Progenitor cell of endocrine pancreas (in vitro differentiated cells): ENCODE data around the gene TRIM33. TPM values are rescaled to one million over a fixed set of nuclear protein-coding genes. Genes with fewer than 3 reads are reported as not detected.

Experiments used
- DNase-seq: peaks from one replicate; pipeline ENCODE4 v3.0.0; 2021; ENCODE audit warnings: low spot score; ENCODE audit not compliant: unreplicated experiment
- H3K27ac Mint-ChIP-seq: 2 replicates; pipeline ENCODE4 v1.8.0; 2021; ENCODE audit warnings: mild to moderate bottlenecking, moderate library complexity, mixed read lengths
- H3K27me3 Mint-ChIP-seq: 2 replicates; pipeline ENCODE4 v1.8.0; 2021; ENCODE audit warnings: mixed read lengths
- H3K36me3 Mint-ChIP-seq: 2 replicates; pipeline ENCODE4 v1.8.0; 2022; ENCODE audit warnings: mixed read lengths; ENCODE audit not compliant: insufficient read depth
- H3K4me1 Mint-ChIP-seq: 2 replicates; pipeline ENCODE4 v1.8.0; 2021; ENCODE audit warnings: low read depth, mixed read lengths
- H3K4me3 Mint-ChIP-seq: 2 replicates; pipeline ENCODE4 v1.8.0; 2021; ENCODE audit warnings: low read depth, mild to moderate bottlenecking, moderate library complexity, mixed read lengths
- H3K9me3 Mint-ChIP-seq: 2 replicates; pipeline ENCODE4 v1.8.0; 2021; ENCODE audit warnings: low read depth, mixed read lengths
- total RNA-seq: library from RNA; stranded (reverse); gene quantifications from 2 replicates; pipeline ENCODE4 v1.2.1, GENCODE V29; 2021
- TF ChIP-seq, protein P1 (sequence below): fragments of 200-600 bp; sonication (generic); IDR thresholded peaks from one replicate; pipeline ENCODE4 v1.5.0; 2021; ENCODE audit warnings: antibody characterized with exemption, mild to moderate bottlenecking; ENCODE audit not compliant: unreplicated experiment

Gene TRIM33
- total RNA-seq, 1 donor from 2014 or later = 66.5 TPM

- H3K27me3 Mint-ChIP-seq = no peaks in the 10 kb centered on the region
- peaks cover 30% of the 10 kb centered on the region for H3K9me3 Mint-ChIP-seq
- H3K36me3 Mint-ChIP-seq = peaks cover 25% of the 10 kb centered on the region
- no peak overlapping the region for H3K4me3 Mint-ChIP-seq
- TF ChIP-seq, protein P1, sequence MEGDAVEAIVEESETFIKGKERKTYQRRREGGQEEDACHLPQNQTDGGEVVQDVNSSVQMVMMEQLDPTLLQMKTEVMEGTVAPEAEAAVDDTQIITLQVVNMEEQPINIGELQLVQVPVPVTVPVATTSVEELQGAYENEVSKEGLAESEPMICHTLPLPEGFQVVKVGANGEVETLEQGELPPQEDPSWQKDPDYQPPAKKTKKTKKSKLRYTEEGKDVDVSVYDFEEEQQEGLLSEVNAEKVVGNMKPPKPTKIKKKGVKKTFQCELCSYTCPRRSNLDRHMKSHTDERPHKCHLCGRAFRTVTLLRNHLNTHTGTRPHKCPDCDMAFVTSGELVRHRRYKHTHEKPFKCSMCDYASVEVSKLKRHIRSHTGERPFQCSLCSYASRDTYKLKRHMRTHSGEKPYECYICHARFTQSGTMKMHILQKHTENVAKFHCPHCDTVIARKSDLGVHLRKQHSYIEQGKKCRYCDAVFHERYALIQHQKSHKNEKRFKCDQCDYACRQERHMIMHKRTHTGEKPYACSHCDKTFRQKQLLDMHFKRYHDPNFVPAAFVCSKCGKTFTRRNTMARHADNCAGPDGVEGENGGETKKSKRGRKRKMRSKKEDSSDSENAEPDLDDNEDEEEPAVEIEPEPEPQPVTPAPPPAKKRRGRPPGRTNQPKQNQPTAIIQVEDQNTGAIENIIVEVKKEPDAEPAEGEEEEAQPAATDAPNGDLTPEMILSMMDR = no peak
- DNase-seq = no peak
- no peak overlapping the region for H3K27ac Mint-ChIP-seq
- no peaks in the 10 kb centered on the region for H3K4me1 Mint-ChIP-seq
Observed at GRCh38 chr1:114387010-114387360, 124.0 kb downstream of the TRIM33 start.

DNA sequence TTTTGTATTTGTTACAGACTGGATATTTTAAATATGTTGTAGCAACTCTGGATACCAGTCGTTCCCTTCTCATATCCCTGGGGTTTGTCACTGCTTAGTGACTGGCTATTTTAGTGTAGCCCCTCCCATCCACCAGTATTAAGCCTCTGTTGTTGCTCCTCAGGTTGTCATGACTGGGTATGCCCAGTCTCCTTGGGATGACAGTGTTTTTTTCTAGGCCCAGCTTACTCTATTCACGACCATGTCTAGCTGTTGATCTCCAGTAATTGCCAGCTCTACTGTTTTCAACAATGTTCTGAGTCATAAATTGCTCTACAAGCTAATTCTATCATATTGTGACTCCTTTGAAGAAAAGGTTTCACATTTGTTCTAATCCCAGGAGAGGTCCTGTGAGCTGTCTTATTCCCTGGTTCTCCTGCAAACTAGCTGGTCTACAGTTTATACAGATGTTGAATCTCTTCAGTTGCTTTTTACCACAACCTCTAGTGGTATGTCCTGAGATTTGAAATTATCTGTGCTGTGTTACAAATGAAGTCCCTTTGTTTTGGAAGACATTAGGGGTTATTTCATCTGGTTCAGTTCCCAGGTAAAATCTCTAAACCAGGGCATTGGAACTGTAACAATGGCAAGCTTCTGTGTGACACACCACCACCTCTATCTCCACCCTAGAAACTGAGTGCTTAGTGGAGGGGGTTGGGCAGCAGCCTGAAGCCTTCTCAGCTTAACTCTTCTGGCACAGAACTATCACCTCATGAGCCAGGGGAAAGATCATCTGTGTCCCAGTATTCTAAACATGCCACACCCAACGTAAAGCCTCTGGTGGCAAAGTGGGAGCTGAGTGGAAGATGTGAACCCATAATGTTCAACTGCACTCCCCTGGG, 124.6 kb downstream of the TRIM33 start:
- no peak overlapping the region for H3K27ac Mint-ChIP-seq
- no peak for DNase-seq
- TF ChIP-seq, protein P1 = no peak
- H3K4me1 Mint-ChIP-seq = no peaks in the 10 kb centered on the region
- no peaks in the 10 kb centered on the region for H3K27me3 Mint-ChIP-seq
- peaks cover 31% of the 10 kb centered on the region for H3K9me3 Mint-ChIP-seq
- H3K4me3 Mint-ChIP-seq = no peak overlapping the region
- H3K36me3 Mint-ChIP-seq = peaks cover 24% of the 10 kb centered on the region

DNA sequence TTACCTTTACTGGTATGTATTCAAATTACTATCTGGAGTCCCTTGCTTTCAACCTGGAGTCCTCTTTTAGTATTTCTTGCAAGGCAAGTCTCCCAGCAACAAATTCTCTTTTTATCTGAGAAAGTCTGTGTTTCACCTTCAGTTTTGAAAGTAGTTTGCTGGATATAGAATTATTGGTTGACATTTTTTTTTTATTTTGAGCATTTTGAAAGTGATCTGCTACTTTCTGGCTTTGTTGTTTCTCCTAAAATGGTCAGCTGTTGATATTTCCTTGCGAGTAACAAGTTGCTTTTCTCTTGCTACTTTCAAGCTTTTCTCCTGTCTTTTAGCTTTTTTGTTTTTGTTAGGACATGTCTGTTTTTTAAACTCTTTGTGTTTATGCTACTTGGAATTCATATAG, 126.1 kb downstream of the TRIM33 start:
- H3K27ac Mint-ChIP-seq = no peak overlapping the region
- H3K4me3 Mint-ChIP-seq = no peak overlapping the region
- no peaks in the 10 kb centered on the region for H3K27me3 Mint-ChIP-seq
- TF ChIP-seq, protein P1 = no peak
- DNase-seq = no peak
- H3K4me1 Mint-ChIP-seq = no peaks in the 10 kb centered on the region
- H3K36me3 Mint-ChIP-seq = peaks cover 17% of the 10 kb centered on the region
- H3K9me3 Mint-ChIP-seq = peaks cover 35% of the 10 kb centered on the region

GRCh38 chr1:114379987-114380386, 131.0 kb downstream of the TRIM33 start:
- Mint-ChIP-seq H3K9me3 (peaks cover 45% of the 10 kb centered on the region), H3K27me3 (no peaks in the 10 kb centered on the region), H3K27ac (no peak overlapping the region), H3K4me1 (no peaks in the 10 kb centered on the region), H3K36me3 (peaks cover 8% of the 10 kb centered on the region), H3K4me3 (no peak overlapping the region)
- DNase-seq = no peak
- TF ChIP-seq, protein P1 = no peak

DNA sequence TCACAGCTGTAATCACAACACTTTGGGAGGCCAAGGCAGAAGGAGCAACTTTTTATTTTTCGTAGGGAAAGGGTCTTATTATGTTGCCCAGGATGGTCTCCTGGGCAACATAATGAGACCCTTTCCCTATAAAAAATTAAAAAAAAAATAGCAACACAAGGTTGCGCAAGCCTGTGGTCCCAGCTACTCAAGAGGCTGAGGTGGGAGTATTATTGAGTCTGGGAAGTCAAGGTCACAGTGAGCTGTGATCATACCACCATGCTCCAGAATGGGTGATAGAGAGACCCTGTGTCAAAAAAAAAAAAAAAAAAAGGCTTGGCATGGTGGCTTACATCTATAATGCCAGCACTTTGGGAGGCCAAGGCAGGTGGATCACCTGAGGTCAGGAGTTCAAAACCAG, 131.6 kb downstream of the TRIM33 start:
- Mint-ChIP-seq H3K27ac (no peak overlapping the region), H3K36me3 (peaks cover 6% of the 10 kb centered on the region), H3K9me3 (peaks cover 41% of the 10 kb centered on the region), H3K4me1 (no peaks in the 10 kb centered on the region), H3K4me3 (no peak overlapping the region), H3K27me3 (no peaks in the 10 kb centered on the region)
- TF ChIP-seq, protein P1 = no peak
- no peak for DNase-seq
